MM.1S (cell line): Measurements from ENCODE around the gene CBR4.

Source experiments
- DNase-seq: peaks from one replicate; pipeline ENCODE4 v3.0.0-alpha.2; 2015
- H2AFZ ChIP-seq: fragments of 300-600 bp; sonication (generic); 2 replicates; pipeline ENCODE4 v1.6.0; 2016; ENCODE audit warnings: antibody characterized with exemption, low read length
- H3F3A ChIP-seq: fragments of 300-600 bp; sonication (generic); 2 replicates; pipeline ENCODE4 v1.6.1; 2016; ENCODE audit warnings: mild to moderate bottlenecking, antibody characterized with exemption, low read length, moderate library complexity, mixed read lengths; ENCODE audit not compliant: insufficient read depth
- H3K27ac ChIP-seq: fragments of 300-600 bp; sonication (generic); 2 replicates; pipeline ENCODE4 v1.5.1; 2016; ENCODE audit warnings: mild to moderate bottlenecking, low read length
- H3K27me3 ChIP-seq: fragments of 300-600 bp; sonication (generic); replicated peaks from 2 replicates; pipeline ENCODE4 v1.6.0; 2016; ENCODE audit warnings: low read length; ENCODE audit not compliant: insufficient read depth
- H3K36me3 ChIP-seq: fragments of 300-600 bp; sonication (generic); replicated peaks from 2 replicates; pipeline ENCODE4 v1.6.1; 2016; ENCODE audit warnings: mild to moderate bottlenecking, low read length, mixed read lengths; ENCODE audit not compliant: insufficient read depth
- H3K4me1 ChIP-seq: fragments of 300-600 bp; sonication (generic); 2 replicates; pipeline ENCODE4 v1.6.1; 2016; ENCODE audit warnings: low read length, mixed read lengths
- H3K4me2 ChIP-seq: fragments of 300-600 bp; sonication (generic); 2 replicates; pipeline ENCODE4 v1.6.0; 2016; ENCODE audit warnings: low read depth, low read length
- H3K4me3 ChIP-seq: fragments of 300-600 bp; sonication (generic); 2 replicates; pipeline ENCODE4 v1.5.1; 2016; ENCODE audit warnings: low read length, mixed read lengths
- H3K79me2 ChIP-seq: fragments of 300-600 bp; sonication (generic); 2 replicates; pipeline ENCODE4 v1.6.1; 2016; ENCODE audit warnings: mixed run types, low read length, mixed read lengths
- H3K9ac ChIP-seq: fragments of 300-600 bp; sonication (generic); 2 replicates; pipeline ENCODE4 v1.6.1; 2016; ENCODE audit warnings: low read length, mixed read lengths
- H3K9me2 ChIP-seq: fragments of 300-600 bp; sonication (generic); replicated peaks from 2 replicates; pipeline ENCODE4 v1.6.1; 2016; ENCODE audit warnings: mild to moderate bottlenecking, low read length, mixed read lengths; ENCODE audit not compliant: insufficient read depth
- H3K9me3 ChIP-seq: fragments of 300-600 bp; sonication (generic); replicated peaks from 2 replicates; pipeline ENCODE4 v1.6.1; 2016; ENCODE audit warnings: mild to moderate bottlenecking, low read length, mixed read lengths; ENCODE audit not compliant: insufficient read depth
- H4K20me1 ChIP-seq: fragments of 300-600 bp; sonication (generic); 2 replicates; pipeline ENCODE4 v1.6.1; 2016; ENCODE audit warnings: mild to moderate bottlenecking, low read length, moderate library complexity, mixed read lengths; ENCODE audit not compliant: insufficient read depth
- CTCF ChIP-seq: fragments of 300-600 bp; sonication (generic); IDR thresholded peaks from 2 replicates; pipeline ENCODE4 v1.5.1; 2016; ENCODE audit warnings: antibody characterized with exemption, low read length, mixed read lengths
- EZH2 ChIP-seq: fragments of 300-600 bp; sonication (generic); optimal IDR thresholded peaks from 2 replicates; pipeline ENCODE3; 2017; ENCODE audit warnings: low read depth, mild to moderate bottlenecking, antibody characterized with exemption, low read length, mixed read lengths
- EZH2phosphoT487 ChIP-seq: fragments of 300-600 bp; sonication (generic); IDR thresholded peaks from 2 replicates; pipeline ENCODE4 v1.6.1; 2018; ENCODE audit warnings: antibody characterized with exemption, low read length

Gene CBR4

GRCh38 chr4:168942985-168943384 is 67.1 kb downstream of the CBR4 start:
- H3K9ac ChIP-seq: no peak overlapping the region
- no peaks in the 10 kb centered on the region for H3K9me2 ChIP-seq
- no peaks in the 10 kb centered on the region for H3K27me3 ChIP-seq
- H4K20me1 ChIP-seq: no peaks in the 10 kb centered on the region
- H3K4me3 ChIP-seq: no peak overlapping the region
- no peak overlapping the region for H3K27ac ChIP-seq
- no peak overlapping the region for H2AFZ ChIP-seq
- H3K79me2 ChIP-seq: no peaks in the 10 kb centered on the region
- no peaks in the 10 kb centered on the region for H3K4me1 ChIP-seq
- TF ChIP-seq EZH2phosphoT487 (no peak), CTCF (peak; percentile 62), EZH2 (no peak)
- DNase-seq: no peak
- no peaks in the 10 kb centered on the region for H3F3A ChIP-seq
- H3K36me3 ChIP-seq: no peaks in the 10 kb centered on the region
- H3K4me2 ChIP-seq: no peak overlapping the region
- H3K9me3 ChIP-seq: no peaks in the 10 kb centered on the region
